Endothelial cell of umbilical vein (primary cell): ENCODE results near the gene C6. TPM values are rescaled to one million over a fixed set of nuclear protein-coding genes. Genes with fewer than 3 reads are reported as not detected.

Source experiments
- BruUV-seq: library from RNA; stranded (reverse); fragments of 400-500 nt; replicated peaks from 2 replicates; lab custom pipeline; 2021; lab: Mats Ljungman, UMichigan
- CTCF ChIA-PET: fragments of 300-600, 350-600 bp; sonication (Branson Sonifier 250); formaldehyde crosslinking; loops from one replicate; lab custom pipeline; 2021; ENCODE audit warnings: antibody characterized with exemption, inconsistent platforms; lab: Charles Lee
- POLR2A ChIA-PET: fragments of 300-600, 350-600 bp; sonication (Branson Sonifier 250); formaldehyde crosslinking; loops from one replicate; lab custom pipeline; 2021; ENCODE audit warnings: antibody characterized with exemption, inconsistent platforms; lab: Charles Lee
- DNase-seq: peaks from one replicate; pipeline ENCODE4 v3.0.0-alpha.2; 2011; ENCODE audit warnings: low read depth, low spot score
- FAIRE-seq: peaks from 2 replicates; lab custom pipeline; 2011; peaks lifted over from hg19 to GRCh38; lab: Jason Lieb, UNC
- H2AFZ ChIP-seq: 2 replicates; pipeline ENCODE4 v1.6.0; 2012; ENCODE audit warnings: low read depth, low read length, control low read depth, inconsistent platforms
- H3K27ac ChIP-seq: 2 replicates; pipeline ENCODE4 v1.5.1; 2011; ENCODE audit warnings: low read depth, mild to moderate bottlenecking, control low read depth, low read length, moderate library complexity; ENCODE audit not compliant: insufficient read depth
- H3K27me3 ChIP-seq, 2 experiments: 2 replicates each; pipeline versions ENCODE4 v1.6.0 to v1.6.1; 2011; ENCODE audit warnings: low read length in 2 of 2, mixed read lengths in 1 of 2; ENCODE audit not compliant: control insufficient read depth in 2 of 2, insufficient read depth in 2 of 2
- H3K36me3 ChIP-seq, 2 experiments: 2 replicates in 1 of 2; 3 replicates in 1 of 2; pipeline ENCODE4 v1.5.1; 2011; ENCODE audit warnings: low read length in 2 of 2, mild to moderate bottlenecking in 1 of 2, moderate library complexity in 1 of 2; ENCODE audit not compliant: control insufficient read depth in 2 of 2, insufficient read depth in 2 of 2; ENCODE audit errors: extremely low read depth in 1 of 2
- H3K4me1 ChIP-seq: 3 replicates; pipeline ENCODE4 v1.5.1; 2011; ENCODE audit warnings: mild to moderate bottlenecking, low read length; ENCODE audit not compliant: control insufficient read depth, insufficient read depth; ENCODE audit errors: extremely low read depth
- H3K4me2 ChIP-seq: 2 replicates; pipeline ENCODE4 v1.6.1; 2011; ENCODE audit warnings: low read length, control low read depth, mixed read lengths; ENCODE audit not compliant: insufficient read depth
- H3K4me3 ChIP-seq, 3 experiments: fragments of 200-600 bp in 1 of 3; sonication (generic), shearing (Covaris generic) in 1 of 3; replicated peaks in 1 of 3; 2 replicates each; pipeline ENCODE4 v1.5.1; 2011 to 2016; ENCODE audit warnings: control low read depth in 3 of 3, low read length in 3 of 3, mild to moderate bottlenecking in 2 of 3, inconsistent platforms in 1 of 3, low read depth in 1 of 3, moderate library complexity in 1 of 3; ENCODE audit not compliant: insufficient read depth in 1 of 3
- H3K79me2 ChIP-seq: 2 replicates; pipeline ENCODE4 v1.6.0; 2012; ENCODE audit warnings: low read length, inconsistent platforms; ENCODE audit not compliant: control insufficient read depth, insufficient read depth
- H3K9ac ChIP-seq: replicated peaks from 2 replicates; pipeline ENCODE3; 2011; ENCODE audit warnings: low read length, control low read depth; ENCODE audit not compliant: insufficient read depth; ENCODE audit errors: extremely low read depth
- H3K9me1 ChIP-seq: replicated peaks from 3 replicates; pipeline ENCODE4 v1.6.0; 2011; ENCODE audit warnings: mild to moderate bottlenecking, low read length; ENCODE audit not compliant: control insufficient read depth, insufficient read depth; ENCODE audit errors: extremely low read depth
- H3K9me3 ChIP-seq: replicated peaks from 2 replicates; pipeline ENCODE4 v1.5.1; 2012; ENCODE audit warnings: low read length, inconsistent platforms; ENCODE audit not compliant: control insufficient read depth, insufficient read depth
- H4K20me1 ChIP-seq: replicated peaks from 2 replicates; pipeline ENCODE3; 2011; ENCODE audit warnings: mild to moderate bottlenecking, low read length; ENCODE audit not compliant: control insufficient read depth, insufficient read depth; ENCODE audit errors: extremely low read depth
- EZH2 ChIP-seq: IDR thresholded peaks from 2 replicates; pipeline ENCODE4 v1.6.1; 2012; ENCODE audit warnings: borderline replicate concordance, low read depth, mild to moderate bottlenecking, moderate library complexity, low read length, inconsistent platforms; ENCODE audit not compliant: severe bottlenecking
- FOS ChIP-seq: IDR thresholded peaks from 2 replicates; pipeline ENCODE4 v1.6.1; 2011; ENCODE audit warnings: mild to moderate bottlenecking, low read length, moderate library complexity, borderline replicate concordance; ENCODE audit not compliant: insufficient read depth
- GATA2 ChIP-seq: IDR thresholded peaks from 2 replicates; pipeline ENCODE4 v1.7.0; 2011; ENCODE audit warnings: low read depth, mild to moderate bottlenecking, moderate library complexity, mixed read lengths, low read length; ENCODE audit not compliant: insufficient read length, insufficient read depth
- JUN ChIP-seq: IDR thresholded peaks from 2 replicates; pipeline ENCODE4 v1.6.1; 2011; ENCODE audit warnings: borderline replicate concordance, low read depth; ENCODE audit not compliant: insufficient read length, insufficient read depth
- MYC ChIP-seq: IDR thresholded peaks from one replicate; pipeline ENCODE4 v1.6.1; 2011; ENCODE audit warnings: mild to moderate bottlenecking, low read depth, low read length
- POLR2A ChIP-seq: IDR thresholded peaks from 2 replicates; pipeline ENCODE4 v1.6.1; 2012; ENCODE audit warnings: low read depth, mild to moderate bottlenecking, control low read depth, low read length
- POLR2AphosphoS5 ChIP-seq: IDR thresholded peaks from 2 replicates; pipeline ENCODE4 v1.6.1; 2012; ENCODE audit warnings: low read depth, mild to moderate bottlenecking, control low read depth, low read length, moderate library complexity; ENCODE audit not compliant: insufficient read depth
- dilution Hi-C: fragments of 300-500 bp; cut with MboI; formaldehyde crosslinking; loops from one replicate; pipeline ENCODE4 v1.15.0; 2019; ENCODE audit warnings: low sequenced_read_pairs; ENCODE audit not compliant: extremely low pct_ligation_motif_present
- intact Hi-C: fragments of 100-400 bp; cut with micrococcal nuclease; formaldehyde crosslinking; loops from one replicate; pipeline ENCODE4 v1.10.0; 2022
- polyA plus RNA-seq, 4 experiments: library from polyadenylated mRNA; depleted of rRNA in 3 of 4; stranded (reverse) in 3 of 4; unstranded in 1 of 4; fragments of >200 nt; gene quantifications; 2 replicates each; pipeline versions ENCODE4 v1.2.1 to v1.2.3, GENCODE V29; 2011 to 2012; ENCODE audit warnings: missing spikeins in 1 of 4
- total RNA-seq: library from RNA; stranded (reverse); gene quantifications from 2 replicates; pipeline ENCODE4 v1.2.3, GENCODE V29; 2021
- TF ChIP-seq, protein P1 (sequence below): IDR thresholded peaks from 2 replicates; pipeline ENCODE4 v1.6.1; 2011; ENCODE audit not compliant: insufficient read depth, insufficient read length
- TF ChIP-seq, protein P2 (sequence below), 2 donors: IDR thresholded peaks; 1 replicate in 1 of 2; 2 replicates in 1 of 2; pipeline ENCODE4 v1.5.1; 2011; ENCODE audit warnings: low read length in 2 of 2, mild to moderate bottlenecking in 2 of 2, moderate library complexity in 2 of 2, control low read depth in 1 of 2, inconsistent platforms in 1 of 2, low read depth in 1 of 2; ENCODE audit not compliant: insufficient read depth in 1 of 2; ENCODE audit errors: extremely low read depth in 1 of 2

Gene C6
- total and polyA plus RNA-seq, 2 donors (not counting 3 experiments of a cell fraction or from before 2014, with no cell fraction given), result not detected

DNA sequence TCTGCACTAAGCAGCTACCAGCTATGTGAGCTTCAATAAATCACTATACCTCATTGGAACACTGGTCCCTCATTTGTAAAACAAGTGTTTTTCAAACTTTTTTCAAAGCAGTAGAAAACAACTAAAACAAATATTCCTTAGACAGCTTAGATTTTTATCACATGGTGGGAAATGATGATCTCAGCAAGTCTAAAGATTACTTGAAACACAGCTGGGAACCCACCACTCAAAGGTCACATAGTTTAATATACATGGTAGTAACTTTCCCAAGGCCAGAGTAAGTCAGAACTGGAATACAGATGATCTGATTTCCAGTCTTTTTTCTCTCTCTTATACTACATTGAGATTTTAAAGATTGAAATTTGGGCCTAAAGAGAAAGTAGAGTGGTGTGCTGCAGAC lies 850 bp upstream of the C6 start:
- no peak for DNase-seq
- H3K9me1 ChIP-seq, result no peaks in the 10 kb centered on the region
- intact Hi-C loops (no loop called here), dilution Hi-C loops (no loop called here)
- no peaks in the 10 kb centered on the region for H3K27me3 ChIP-seq
- ChIA-PET CTCF (interaction anchor here (1.0 to 2.0 kb wide), 2 partner anchors 8 to 10 kb away, joined by 3 to 5 read pairs; no protein-coding TSS in a partner anchor), POLR2A (no interaction called here)
- no peak overlapping the region for H3K4me2 ChIP-seq
- no peak overlapping the region for H2AFZ ChIP-seq
- H3K36me3 ChIP-seq, result no peaks in the 10 kb centered on the region
- no peaks in the 10 kb centered on the region for H3K9me3 ChIP-seq
- no TSS peak for BruUV-seq
- TF ChIP-seq GATA2, result no peak
- TF ChIP-seq, protein P1, sequence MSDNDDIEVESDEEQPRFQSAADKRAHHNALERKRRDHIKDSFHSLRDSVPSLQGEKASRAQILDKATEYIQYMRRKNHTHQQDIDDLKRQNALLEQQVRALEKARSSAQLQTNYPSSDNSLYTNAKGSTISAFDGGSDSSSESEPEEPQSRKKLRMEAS, result no peak
- H4K20me1 ChIP-seq, result no peaks in the 10 kb centered on the region
- no peak overlapping the region for H3K27ac ChIP-seq
- no peak overlapping the region for H3K9ac ChIP-seq
- H3K4me1 ChIP-seq, result no peaks in the 10 kb centered on the region
- no peak overlapping the region for H3K4me3 ChIP-seq
- no peaks in the 10 kb centered on the region for H3K79me2 ChIP-seq
- no peak for FAIRE-seq

DNA sequence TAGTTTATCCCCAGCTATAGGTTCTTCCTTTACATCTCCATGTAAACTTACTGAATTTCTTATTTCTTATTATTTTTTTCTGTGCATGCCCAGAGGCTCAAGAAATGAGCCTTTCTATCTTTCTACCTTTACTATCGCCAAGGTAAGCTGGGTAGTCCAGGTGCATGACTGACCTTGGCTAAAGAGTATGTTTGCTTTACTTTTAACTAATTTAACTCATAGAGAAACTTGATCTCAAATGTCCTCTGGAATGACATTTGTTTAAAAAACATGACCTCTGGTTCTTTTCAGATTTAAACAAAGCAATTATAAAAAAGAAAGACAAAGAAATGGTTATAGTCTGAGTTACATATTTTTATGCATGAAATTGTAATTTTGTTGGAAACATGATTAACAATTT lies 397 bp downstream of the C6 start:
- no peaks in the 10 kb centered on the region for H3K79me2 ChIP-seq
- no peak overlapping the region for H2AFZ ChIP-seq
- H3K4me3 ChIP-seq, result no peak overlapping the region
- dilution Hi-C loops, result no loop called here
- DNase-seq, result no peak
- no peak for FAIRE-seq
- no peaks in the 10 kb centered on the region for H3K27me3 ChIP-seq
- H3K9ac ChIP-seq, result no peak overlapping the region
- H3K4me2 ChIP-seq, result no peak overlapping the region
- intact Hi-C loops, result no loop called here
- no peaks in the 10 kb centered on the region for H3K4me1 ChIP-seq
- no peaks in the 10 kb centered on the region for H4K20me1 ChIP-seq
- no peak for TF ChIP-seq MYC
- no peak for TF ChIP-seq EZH2
- TF ChIP-seq, protein P2, sequence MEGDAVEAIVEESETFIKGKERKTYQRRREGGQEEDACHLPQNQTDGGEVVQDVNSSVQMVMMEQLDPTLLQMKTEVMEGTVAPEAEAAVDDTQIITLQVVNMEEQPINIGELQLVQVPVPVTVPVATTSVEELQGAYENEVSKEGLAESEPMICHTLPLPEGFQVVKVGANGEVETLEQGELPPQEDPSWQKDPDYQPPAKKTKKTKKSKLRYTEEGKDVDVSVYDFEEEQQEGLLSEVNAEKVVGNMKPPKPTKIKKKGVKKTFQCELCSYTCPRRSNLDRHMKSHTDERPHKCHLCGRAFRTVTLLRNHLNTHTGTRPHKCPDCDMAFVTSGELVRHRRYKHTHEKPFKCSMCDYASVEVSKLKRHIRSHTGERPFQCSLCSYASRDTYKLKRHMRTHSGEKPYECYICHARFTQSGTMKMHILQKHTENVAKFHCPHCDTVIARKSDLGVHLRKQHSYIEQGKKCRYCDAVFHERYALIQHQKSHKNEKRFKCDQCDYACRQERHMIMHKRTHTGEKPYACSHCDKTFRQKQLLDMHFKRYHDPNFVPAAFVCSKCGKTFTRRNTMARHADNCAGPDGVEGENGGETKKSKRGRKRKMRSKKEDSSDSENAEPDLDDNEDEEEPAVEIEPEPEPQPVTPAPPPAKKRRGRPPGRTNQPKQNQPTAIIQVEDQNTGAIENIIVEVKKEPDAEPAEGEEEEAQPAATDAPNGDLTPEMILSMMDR (IDR thresholded peaks at IDR 0.05; ENCODE audit: extremely low read depth in 1 of 2, insufficient read depth in 1 of 2, low read depth in 1 of 2, low read length in 2 of 2), result no peak
- no peak for TF ChIP-seq JUN
- TF ChIP-seq FOS, result no peak
- no peak for TF ChIP-seq POLR2A
- TF ChIP-seq POLR2AphosphoS5, result no peak
- no peak for TF ChIP-seq GATA2
- TF ChIP-seq, protein P1, result no peak
- H3K9me3 ChIP-seq, result no peaks in the 10 kb centered on the region
- BruUV-seq, result no TSS peak
- ChIA-PET CTCF (interaction anchor here (2.0 kb wide), 1 partner anchor 9 kb away, joined by 5 read pairs; no protein-coding TSS in a partner anchor), POLR2A (no interaction called here)
- no peak overlapping the region for H3K27ac ChIP-seq
- no peaks in the 10 kb centered on the region for H3K36me3 ChIP-seq
- no peaks in the 10 kb centered on the region for H3K9me1 ChIP-seq
